Measurements from ENCODE around the gene TBC1D17. TPM values are rescaled to one million over a fixed set of nuclear protein-coding genes. Genes with fewer than 3 reads are reported as not detected.

Gene TBC1D17
- total RNA-seq, 4 donors from 2014 or later: 56.4 to 93.4 (median 59.8) TPM

DNA sequence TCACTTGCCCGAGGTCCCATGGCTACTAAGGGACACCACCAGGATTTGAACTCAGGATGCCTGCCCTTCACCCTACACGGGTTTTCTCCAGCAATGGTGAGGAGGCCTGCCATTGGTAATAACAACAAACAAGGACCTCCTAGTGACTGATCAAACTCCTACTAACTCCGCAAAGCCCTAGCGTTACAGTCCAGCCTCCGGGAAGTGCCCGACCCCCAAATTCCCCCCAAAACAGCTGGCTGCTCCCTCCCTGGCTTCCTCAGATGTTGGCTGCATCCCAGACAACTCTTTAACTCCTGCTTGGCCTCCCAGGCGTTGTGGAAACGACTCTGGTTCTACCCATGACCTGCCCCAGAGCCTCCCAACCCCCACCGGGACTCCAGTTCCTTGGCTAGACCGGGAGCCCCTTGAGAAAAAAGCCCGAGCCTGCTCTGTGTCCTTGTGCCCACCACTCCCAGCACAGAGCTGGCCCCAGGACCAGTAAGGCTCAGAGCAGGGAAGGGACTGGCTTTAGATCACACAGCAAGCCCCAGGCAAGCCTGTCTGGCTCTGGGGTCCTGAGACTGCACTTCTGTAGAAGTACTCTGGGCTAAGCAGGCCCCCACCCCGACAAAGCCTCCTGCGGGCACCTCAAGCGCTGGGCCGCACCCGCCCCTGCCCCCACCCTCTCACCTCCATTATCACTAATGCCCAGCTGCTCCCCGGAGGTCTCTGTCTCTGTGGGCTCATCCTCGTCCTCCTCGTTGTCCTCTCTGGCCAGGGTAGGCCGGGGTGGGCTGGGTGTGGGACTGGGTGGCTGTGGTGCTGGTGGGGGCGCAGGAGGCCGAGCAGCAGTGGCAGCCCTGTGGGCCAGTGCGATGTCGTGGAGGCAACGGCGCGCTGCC, 5.0 kb upstream of the TBC1D17 start:
- 82 to 84% methylated on average over 26 to 27 of the region's 27 CpGs for WGBS, 2 donors
- intact Hi-C loops (cut with DNase I; ENCODE audit: low total_unique reads): no loop called here
- TF ChIP-seq, protein P1, sequence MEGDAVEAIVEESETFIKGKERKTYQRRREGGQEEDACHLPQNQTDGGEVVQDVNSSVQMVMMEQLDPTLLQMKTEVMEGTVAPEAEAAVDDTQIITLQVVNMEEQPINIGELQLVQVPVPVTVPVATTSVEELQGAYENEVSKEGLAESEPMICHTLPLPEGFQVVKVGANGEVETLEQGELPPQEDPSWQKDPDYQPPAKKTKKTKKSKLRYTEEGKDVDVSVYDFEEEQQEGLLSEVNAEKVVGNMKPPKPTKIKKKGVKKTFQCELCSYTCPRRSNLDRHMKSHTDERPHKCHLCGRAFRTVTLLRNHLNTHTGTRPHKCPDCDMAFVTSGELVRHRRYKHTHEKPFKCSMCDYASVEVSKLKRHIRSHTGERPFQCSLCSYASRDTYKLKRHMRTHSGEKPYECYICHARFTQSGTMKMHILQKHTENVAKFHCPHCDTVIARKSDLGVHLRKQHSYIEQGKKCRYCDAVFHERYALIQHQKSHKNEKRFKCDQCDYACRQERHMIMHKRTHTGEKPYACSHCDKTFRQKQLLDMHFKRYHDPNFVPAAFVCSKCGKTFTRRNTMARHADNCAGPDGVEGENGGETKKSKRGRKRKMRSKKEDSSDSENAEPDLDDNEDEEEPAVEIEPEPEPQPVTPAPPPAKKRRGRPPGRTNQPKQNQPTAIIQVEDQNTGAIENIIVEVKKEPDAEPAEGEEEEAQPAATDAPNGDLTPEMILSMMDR (IDR thresholded peaks at IDR 0.05): no peak
- no peak for TF ChIP-seq POLR2A (IDR thresholded peaks at IDR 0.05)
- H3K4me3 ChIP-seq (ENCODE audit: low read depth, poor library complexity, severe bottlenecking): no peak overlapping the region
- no peak for DNase-seq (ENCODE audit: low spot score in 2 of 2)

DNA sequence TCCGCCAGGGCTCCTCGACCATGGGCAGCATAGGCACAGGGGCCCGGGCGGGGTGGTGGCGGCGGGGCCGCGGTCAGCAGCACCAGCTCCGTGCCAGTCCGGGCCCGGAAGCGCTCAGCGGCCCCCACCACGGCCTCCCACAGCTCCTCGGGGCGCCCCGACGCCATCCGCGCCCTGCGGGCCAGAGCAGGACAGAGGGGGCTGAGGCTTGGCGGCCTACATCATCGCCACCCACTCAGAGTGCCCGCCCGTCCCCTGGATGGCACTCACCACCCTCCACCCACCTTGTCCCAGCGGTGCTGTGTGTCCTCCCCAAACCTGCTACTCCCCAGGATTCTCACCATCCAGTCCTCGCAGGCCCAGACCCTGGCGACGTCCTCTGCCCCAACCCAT, 4.4 kb upstream of the TBC1D17 start:
- intact Hi-C loops (cut with DNase I; ENCODE audit: low total_unique reads): no loop called here
- WGBS, 2 donors: 86 to 89% methylated on average over 25 to 29 of the region's 29 CpGs
- no peak for DNase-seq (ENCODE audit: low spot score in 2 of 2)
- TF ChIP-seq, protein P1 (IDR thresholded peaks at IDR 0.05): no peak
- no peak for TF ChIP-seq POLR2A (IDR thresholded peaks at IDR 0.05)
- H3K4me3 ChIP-seq (ENCODE audit: low read depth, poor library complexity, severe bottlenecking): no peak overlapping the region

DNA sequence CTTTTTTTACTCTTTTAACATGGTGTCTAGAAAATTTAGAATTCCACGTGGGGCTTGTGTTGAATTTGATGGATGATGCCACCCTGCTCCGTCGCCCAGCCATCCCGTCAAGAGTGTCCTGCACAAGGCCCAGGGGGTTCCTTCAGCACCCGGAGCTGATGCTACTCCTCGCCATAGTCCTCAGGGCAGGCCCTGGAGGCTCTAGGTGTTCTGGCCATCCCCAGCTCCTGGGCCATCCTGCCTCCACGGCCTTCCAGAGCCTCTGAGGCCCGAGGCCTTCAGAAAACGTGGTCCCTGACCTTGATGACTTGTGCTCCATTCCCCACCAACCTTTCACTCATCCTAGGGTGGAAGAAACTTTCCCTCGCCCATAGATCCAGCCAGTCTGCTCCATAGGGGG, 3.7 kb upstream of the TBC1D17 start:
- DNase-seq (ENCODE audit: low spot score in 2 of 2): no peak
- intact Hi-C loops (cut with DNase I; ENCODE audit: low total_unique reads): no loop called here
- no peak for TF ChIP-seq POLR2A (IDR thresholded peaks at IDR 0.05)
- TF ChIP-seq, protein P1 (IDR thresholded peaks at IDR 0.05): no peak
- WGBS, 2 donors: 83 to 87% methylated on average over 10 of the region's 10 CpGs
- no peak overlapping the region for H3K4me3 ChIP-seq (ENCODE audit: low read depth, poor library complexity, severe bottlenecking)

DNA sequence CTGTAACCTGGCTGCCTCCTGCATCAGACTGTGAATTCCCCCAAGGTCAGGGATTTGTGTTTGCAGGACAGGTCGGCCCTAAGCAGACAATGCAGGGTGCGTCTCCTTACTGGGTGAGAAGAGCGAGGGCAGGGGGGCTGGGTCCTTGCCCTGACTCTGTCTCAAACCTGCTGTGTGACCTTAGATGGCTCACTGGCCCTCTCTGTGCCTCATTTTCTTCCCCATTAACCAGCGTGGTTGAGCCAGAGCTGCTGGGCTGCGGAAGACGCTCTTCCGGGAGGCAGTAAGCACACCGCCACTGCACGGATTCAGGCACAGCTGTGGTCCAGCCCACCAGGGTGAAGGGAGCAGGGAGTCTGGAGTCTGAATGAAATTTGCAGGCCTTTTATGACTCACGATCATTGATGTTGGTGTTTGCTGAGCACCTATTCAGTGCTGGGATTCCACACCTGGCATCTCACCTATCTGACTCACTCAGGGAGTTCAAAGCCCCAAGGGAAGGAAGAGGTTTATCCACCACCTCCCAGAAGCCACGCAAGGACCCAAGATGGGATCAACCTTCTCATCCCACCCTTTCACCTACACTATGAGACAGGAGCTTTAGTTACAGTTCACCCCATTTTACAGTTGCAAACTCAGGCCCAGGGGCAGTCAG, 2.9 kb upstream of the TBC1D17 start:
- 87 to 95% methylated on average over 11 of the region's 11 CpGs for WGBS, 2 donors
- DNase-seq (ENCODE audit: low spot score in 2 of 2): no peak
- no peak overlapping the region for H3K4me3 ChIP-seq (ENCODE audit: low read depth, poor library complexity, severe bottlenecking)
- intact Hi-C loops (cut with DNase I; ENCODE audit: low total_unique reads): no loop called here
- TF ChIP-seq, protein P1 (IDR thresholded peaks at IDR 0.05): no peak
- TF ChIP-seq POLR2A (IDR thresholded peaks at IDR 0.05): no peak

DNA sequence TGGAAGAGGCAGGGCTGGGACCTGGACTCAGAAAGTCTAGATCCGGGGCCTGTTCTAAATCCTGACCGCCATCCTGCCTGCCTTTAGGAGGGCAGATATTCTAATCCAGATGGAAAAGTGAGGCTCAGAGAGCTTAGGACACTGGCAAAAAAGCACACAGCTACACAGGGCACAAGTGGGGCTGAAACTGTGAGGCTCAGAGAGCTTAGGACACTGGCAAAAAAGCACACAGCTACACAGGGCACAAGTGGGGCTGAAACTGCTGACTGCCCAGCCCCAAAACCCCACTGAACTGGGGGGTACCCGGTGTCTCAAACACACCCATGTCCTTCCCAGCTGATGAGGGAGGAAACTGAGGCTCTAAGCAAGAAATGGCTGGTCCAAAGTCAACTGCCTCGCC, 2.3 kb upstream of the TBC1D17 start:
- TF ChIP-seq POLR2A (IDR thresholded peaks at IDR 0.05): no peak
- TF ChIP-seq, protein P1 (IDR thresholded peaks at IDR 0.05): no peak
- intact Hi-C loops (cut with DNase I; ENCODE audit: low total_unique reads): no loop called here
- WGBS, 2 donors: 85 to 91% methylated on average over 4 of the region's 4 CpGs
- no peak for DNase-seq (ENCODE audit: low spot score in 2 of 2)
- H3K4me3 ChIP-seq (ENCODE audit: low read depth, poor library complexity, severe bottlenecking): no peak overlapping the region
